Measurements from ENCODE around the gene SLC51B.
A peak's percentile ranks its signal among the peaks of the same experiment; 100 is the strongest.
"Not testable (repeated sequence)": the region's sequence is repeated elsewhere in the genome, so short reads cannot be mapped to it uniquely, and the experiment has no call there.

Gene SLC51B

GRCh38 chr15:65085207-65085753 lies 40.1 kb downstream of the SLC51B start:
- DNase-seq, result no peak

DNA sequence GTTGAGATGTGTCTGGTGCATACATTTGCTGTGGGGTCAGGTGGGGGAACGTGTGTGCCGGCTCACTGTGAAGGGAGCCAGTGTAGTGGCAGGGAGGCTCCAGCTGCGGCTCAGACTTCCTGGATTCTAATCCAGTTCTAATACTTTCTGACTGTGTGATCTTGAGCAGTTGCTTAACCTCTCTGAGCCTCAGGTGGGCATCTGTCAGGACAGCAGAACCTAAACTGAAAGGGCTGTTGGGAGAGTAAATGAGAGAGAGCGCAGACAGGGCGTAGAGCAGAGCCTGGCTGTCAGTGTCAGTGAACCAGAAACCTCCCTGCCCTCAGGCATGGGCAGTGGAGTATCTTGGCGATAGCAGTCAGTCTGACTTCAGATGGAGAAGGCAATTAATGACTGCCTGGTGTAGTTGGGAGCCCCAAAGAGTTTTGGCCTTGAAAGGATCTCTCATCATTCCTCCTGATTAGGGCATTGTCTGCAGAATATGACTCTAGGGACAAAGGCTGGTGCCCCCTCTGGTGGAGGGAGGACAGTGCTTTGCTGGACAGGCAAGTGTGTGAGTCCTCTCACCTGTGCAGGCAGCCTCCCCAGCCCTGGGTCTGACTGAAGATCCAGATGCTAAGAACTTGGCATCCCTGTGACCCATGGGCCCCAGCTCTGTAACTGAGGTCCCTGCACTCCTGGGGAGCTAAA lies 40.9 kb downstream of the SLC51B start:
- no peak for DNase-seq

DNA sequence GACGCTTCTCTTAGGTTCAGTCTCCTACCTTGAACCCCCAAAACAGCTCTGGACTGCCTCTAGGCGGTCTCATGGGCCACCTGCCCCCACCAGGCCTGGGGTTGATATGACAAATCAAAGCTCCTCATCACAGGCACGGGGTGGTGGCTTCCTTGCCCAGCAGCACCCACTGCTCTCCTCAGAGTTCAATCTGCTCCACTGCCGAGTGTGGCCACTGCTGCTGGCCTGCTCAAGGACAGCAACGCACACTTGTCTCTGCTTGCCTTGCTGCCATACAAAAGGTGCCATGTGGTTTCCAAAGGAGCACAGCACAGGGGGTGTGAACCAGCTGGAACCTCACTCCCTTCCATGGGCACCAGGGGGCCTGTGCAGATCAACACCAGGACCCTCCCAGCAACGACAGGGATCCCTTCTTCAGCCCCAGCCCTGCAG lies 41.5 kb downstream of the SLC51B start:
- DNase-seq, result no peak

GRCh38 chr15:65087411-65087810 lies 42.2 kb downstream of the SLC51B start:
- no peak for DNase-seq

- no peak for DNase-seq
Observed at GRCh38 chr15:65087873-65088642, 42.9 kb downstream of the SLC51B start.

DNA sequence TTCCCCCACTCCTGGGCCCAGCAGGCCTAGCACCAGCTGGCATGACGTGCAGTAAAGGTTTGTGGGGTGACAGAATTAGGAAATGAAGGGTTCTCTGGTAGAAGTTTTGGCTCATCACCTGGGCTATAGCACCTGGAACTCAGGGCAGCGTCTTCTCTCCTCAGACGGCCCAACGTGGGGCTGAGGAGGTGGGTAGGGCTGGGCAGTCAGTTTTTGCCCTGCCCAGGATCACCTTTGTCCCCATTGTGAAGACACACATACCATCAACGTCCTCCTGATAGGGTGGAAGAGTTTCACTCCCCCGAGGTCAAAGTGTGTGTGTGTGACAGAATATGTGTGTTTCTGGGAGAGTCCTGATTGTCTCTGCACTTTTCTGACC lies 43.4 kb downstream of the SLC51B start:
- DNase-seq, result no peak

GRCh38 chr15:65089206-65089824 lies 44.1 kb downstream of the SLC51B start:
- no peak for DNase-seq

GRCh38 chr15:65091946-65092770 lies 47.0 kb downstream of the SLC51B start:
- no peak for DNase-seq

- no peak for DNase-seq
Observed at GRCh38 chr15:65092911-65093792, 48.0 kb downstream of the SLC51B start.

DNA sequence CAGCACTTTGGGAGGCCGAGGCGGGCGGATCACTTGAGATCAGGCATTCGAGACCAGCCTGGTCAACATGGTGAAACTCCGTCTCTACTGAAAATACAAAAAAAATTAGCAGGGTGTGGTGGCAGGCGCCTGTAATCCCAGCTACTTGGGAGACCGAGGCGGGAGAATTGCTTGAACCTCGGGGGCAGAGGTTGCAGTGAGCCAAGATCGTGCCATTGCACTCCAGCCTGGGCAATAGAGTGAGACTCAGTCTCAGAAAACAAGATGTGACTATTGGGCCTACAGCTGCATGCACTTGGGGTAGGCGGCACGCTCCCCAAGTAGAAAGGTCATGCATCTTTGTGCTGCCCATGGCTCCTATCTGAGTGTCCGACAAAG lies 48.6 kb downstream of the SLC51B start:
- DNase-seq, result not testable (repeated sequence)

GRCh38 chr15:65094294-65094995 lies 49.3 kb downstream of the SLC51B start:
- no peak for DNase-seq

DNA sequence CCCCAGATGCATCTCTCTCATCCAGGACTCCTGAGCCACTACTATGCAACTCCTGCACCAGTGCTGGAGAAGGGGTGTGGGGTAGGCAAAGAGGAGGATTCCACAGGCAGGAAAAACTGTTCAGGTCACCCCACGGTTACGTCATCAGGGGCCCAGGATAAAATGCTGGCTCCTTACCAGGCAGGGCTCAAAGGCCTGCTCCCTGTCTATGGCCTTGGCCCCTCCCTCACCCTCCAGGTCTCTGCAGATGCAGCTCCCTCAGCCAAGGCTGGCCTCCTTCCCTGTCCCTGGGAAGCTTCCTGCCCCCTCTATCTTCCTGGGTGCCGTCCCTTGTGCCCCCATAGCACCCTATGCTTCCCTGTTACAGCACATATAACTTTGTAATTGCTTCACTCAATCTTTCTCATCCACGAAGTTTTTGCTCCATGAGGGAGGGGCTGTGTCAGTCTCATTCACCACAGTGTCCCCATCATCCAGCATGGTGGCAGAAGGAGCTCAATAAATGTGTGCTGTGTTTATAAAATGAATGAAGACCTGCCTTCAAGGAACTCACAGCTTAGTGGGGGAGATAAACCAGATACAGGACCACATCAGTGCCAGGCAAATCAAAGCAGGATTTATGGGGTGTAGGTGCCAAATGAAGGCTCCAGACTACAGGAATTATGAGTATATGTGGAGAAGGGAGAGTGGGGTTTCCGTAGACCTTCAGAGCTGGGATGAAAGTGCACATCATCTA lies 50.0 kb downstream of the SLC51B start:
- DNase-seq, result no peak

DNA sequence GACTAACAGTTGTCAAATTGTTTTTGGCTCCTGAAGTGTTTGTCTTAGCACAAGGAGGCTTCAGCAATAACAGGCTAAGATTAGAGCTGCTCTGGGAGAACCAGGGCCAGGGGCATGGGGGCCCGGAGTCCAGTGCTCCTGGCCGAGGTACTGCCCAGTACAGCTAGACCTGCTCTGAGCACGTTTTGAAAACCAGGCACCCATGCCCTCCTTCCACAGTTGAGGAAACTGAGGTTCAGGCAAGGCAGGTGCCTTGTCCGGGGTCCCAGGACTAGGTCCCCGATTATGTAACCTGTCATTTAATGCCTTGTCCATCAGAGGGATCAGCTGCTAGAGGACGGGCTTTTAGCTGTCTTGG lies 50.5 kb downstream of the SLC51B start:
- no peak for DNase-seq

DNA sequence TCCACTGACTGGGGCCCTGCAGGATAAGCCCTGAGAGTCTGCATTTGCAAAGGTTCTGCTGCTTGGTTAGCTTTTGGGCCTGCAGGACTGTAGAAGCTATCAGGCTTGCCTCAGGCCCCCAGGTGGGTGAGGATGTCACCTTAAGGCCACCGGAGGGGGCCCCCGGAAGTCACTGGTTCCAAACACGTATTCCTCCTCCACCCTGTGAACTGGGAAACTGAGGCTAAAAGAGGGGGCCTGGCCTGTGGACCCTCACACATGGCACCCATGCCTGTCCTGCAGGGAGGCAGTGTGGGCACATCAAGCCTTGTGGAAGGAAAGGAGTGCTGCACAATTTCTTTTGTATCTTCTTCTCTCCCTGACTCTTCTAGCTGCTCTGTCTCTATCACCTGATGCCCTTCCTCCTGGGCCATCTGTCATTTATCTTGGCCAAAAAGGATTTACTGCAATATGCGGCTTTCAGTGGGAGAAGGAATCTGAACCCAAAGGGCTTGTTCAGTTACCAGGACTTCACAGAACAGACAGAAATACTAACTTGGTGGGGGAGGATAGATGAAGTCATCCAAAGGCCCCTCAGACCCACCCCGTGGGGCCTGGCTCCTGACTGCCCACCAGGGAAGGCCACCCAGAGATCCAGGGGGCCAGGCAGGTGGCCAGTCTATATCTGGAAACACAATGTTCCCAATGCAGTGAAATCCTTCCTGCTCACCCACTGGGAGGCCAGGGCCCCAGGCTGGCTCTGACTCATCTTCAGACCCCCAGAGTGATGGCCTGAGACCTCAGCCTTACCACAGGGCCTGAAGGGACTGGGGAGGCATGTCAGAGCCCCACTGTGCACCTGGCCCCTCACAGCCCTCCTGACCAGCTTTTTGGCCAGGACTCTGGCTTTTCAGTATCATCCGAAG lies 51.5 kb downstream of the SLC51B start:
- DNase-seq, result no peak

GRCh38 chr15:65097651-65098263 lies 52.6 kb downstream of the SLC51B start:
- no peak for DNase-seq

GRCh38 chr15:65099336-65099735 lies 54.1 kb downstream of the SLC51B start:
- DNase-seq, result no peak

DNA sequence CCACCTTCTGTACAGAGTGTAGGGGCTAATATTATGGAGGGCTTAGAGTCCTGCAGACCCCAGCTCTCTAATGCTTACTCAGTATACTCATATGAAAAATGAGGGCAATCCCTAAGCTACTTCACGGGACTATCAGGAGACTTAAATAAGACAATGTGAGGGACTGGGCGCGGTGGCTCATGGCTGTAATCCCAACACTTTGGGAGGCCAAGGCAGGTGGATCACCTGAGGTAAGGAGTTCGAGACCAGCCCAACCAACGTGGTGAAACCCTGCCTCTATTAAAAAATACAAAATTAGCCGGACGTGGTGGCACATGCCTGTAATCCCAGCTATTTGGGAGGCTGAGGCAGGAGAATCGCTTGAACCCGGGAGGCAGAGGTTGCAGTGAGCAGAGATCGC lies 54.6 kb downstream of the SLC51B start:
- DNase-seq, result not testable (repeated sequence)

DNA sequence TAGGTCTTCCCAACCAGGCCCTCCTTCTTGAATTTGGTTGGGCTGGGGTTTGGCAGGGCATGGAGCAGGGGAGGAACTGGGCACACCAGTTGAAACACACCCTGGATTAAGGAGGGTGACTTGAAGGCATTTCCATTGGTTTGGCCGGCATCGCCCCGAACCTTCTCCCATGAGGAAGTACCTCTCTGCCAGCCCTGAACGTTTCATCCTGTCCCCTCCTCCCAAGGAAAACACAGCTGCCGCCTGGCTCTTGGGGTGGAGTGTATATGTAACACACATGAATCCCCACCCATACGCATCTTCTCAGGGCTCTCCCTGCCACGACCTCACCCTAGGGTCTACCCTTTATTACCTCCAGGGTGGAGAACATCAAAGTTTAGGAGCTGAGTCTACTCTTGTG lies 55.3 kb downstream of the SLC51B start:
- no peak for DNase-seq

GRCh38 chr15:65101411-65101890 lies 56.3 kb downstream of the SLC51B start:
- DNase-seq, result peak in 2 of 5 donors; percentile 25 to 26

All from T-helper 1 cell (primary cell).